GM18868 (cell line): ENCODE results near the gene OR5H2.
A peak's percentile ranks its signal among the peaks of the same experiment; 100 is the strongest.
"Not testable (repeated sequence)": the region's sequence is repeated elsewhere in the genome, so short reads cannot be mapped to it uniquely, and the experiment has no call there.

ENCODE experiments used
- ATAC-seq: cut with Tn5 transposase; IDR thresholded peaks from one replicate; pipeline ENCODE4 v1.9.1; 2021; ENCODE audit warnings: mild to moderate bottlenecking, moderate library complexity; ENCODE audit not compliant: unreplicated experiment

The OR5H2 gene

GRCh38 chr3:98282205-98282604, at the start of gene OR5H2:
Gene OR5H2, plus strand, starts transcription at chr3:98282505. Its CDS starts 398 bp downstream, at chr3:98282903.
- no peak for ATAC-seq

- peak; percentile 79 for ATAC-seq
Observed at GRCh38 chr3:98233468-98233867, 48.8 kb upstream of the OR5H2 start.

- peak; percentile 89 for ATAC-seq
Observed at GRCh38 chr3:98240131-98240530, 42.2 kb upstream of the OR5H2 start.

- no peak for ATAC-seq
Observed at GRCh38 chr3:98242155-98242554, 40.1 kb upstream of the OR5H2 start.

GRCh38 chr3:98243843-98244242, 38.5 kb upstream of the OR5H2 start:
- ATAC-seq, result no peak

GRCh38 chr3:98246142-98246541, 36.2 kb upstream of the OR5H2 start:
- ATAC-seq, result no peak

- not testable (repeated sequence) for ATAC-seq
Observed at GRCh38 chr3:98256026-98256425, 26.3 kb upstream of the OR5H2 start.

GRCh38 chr3:98259707-98260106, 22.6 kb upstream of the OR5H2 start:
- peak; percentile 69 for ATAC-seq

GRCh38 chr3:98262046-98262445, 20.3 kb upstream of the OR5H2 start:
- no peak for ATAC-seq

- ATAC-seq, result no peak
Observed at GRCh38 chr3:98263944-98264343, 18.4 kb upstream of the OR5H2 start, which contains the start of gene OR5H6. Gene OR5H6, plus strand, starts transcription at chr3:98264244. Its CDS starts 89 bp downstream, at chr3:98264333.

- ATAC-seq, result no peak
Observed at GRCh38 chr3:98269846-98270245, 12.5 kb upstream of the OR5H2 start.

GRCh38 chr3:98272126-98272525, 10.2 kb upstream of the OR5H2 start:
- ATAC-seq, result no peak

GRCh38 chr3:98274914-98275313, 7.4 kb upstream of the OR5H2 start:
- ATAC-seq, result no peak

GRCh38 chr3:98290916-98291315, 8.6 kb downstream of the OR5H2 start:
- no peak for ATAC-seq

GRCh38 chr3:98291332-98291957, 9.1 kb downstream of the OR5H2 start:
- no peak for ATAC-seq

- ATAC-seq, result no peak
Observed at GRCh38 chr3:98322101-98322500, 39.8 kb downstream of the OR5H2 start.

GRCh38 chr3:98322686-98323085, 40.4 kb downstream of the OR5H2 start:
- no peak for ATAC-seq

- no peak for ATAC-seq
Observed at GRCh38 chr3:98323425-98323824, 41.1 kb downstream of the OR5H2 start.

- no peak for ATAC-seq
Observed at GRCh38 chr3:98325055-98325454, 42.8 kb downstream of the OR5H2 start.

- no peak for ATAC-seq
Observed at GRCh38 chr3:98326105-98326893, 44.0 kb downstream of the OR5H2 start.

GRCh38 chr3:98326945-98327344, 44.6 kb downstream of the OR5H2 start:
- peak; percentile 66 for ATAC-seq

- ATAC-seq, result no peak
Observed at GRCh38 chr3:98328933-98329332, 46.6 kb downstream of the OR5H2 start.
